HepG2 (cell line): ENCODE data around the gene LRRC8D. TPM values are rescaled to one million over a fixed set of nuclear protein-coding genes. Genes with fewer than 3 reads are reported as not detected.

Experiments
- AKAP8 ChIP-seq: sonication (generic); formaldehyde crosslinking; IDR thresholded peaks from 2 replicates; pipeline ENCODE4 v1.5.1; 2020; ENCODE audit warnings: mild to moderate bottlenecking, missing genetic modification reagents
- ARID5B ChIP-seq: IDR thresholded peaks from 2 replicates; pipeline ENCODE4 v1.4.0; 2020; ENCODE audit warnings: mild to moderate bottlenecking, missing genetic modification reagents
- CC2D1A ChIP-seq: sonication (generic); formaldehyde crosslinking; IDR thresholded peaks from 2 replicates; pipeline ENCODE4 v1.8.1; 2023; ENCODE audit warnings: mild to moderate bottlenecking, missing genetic modification reagents
- CENPX ChIP-seq: sonication (generic); formaldehyde crosslinking; IDR thresholded peaks from 2 replicates; pipeline ENCODE4 v1.9.0; 2021; ENCODE audit warnings: mild to moderate bottlenecking, missing genetic modification reagents, moderate library complexity
- CREM ChIP-seq, 2 experiments: sonication (generic) in 1 of 2; formaldehyde crosslinking in 1 of 2; IDR thresholded peaks; 2 replicates each; pipeline versions ENCODE4 v1.4.0 to v1.6.1; 2016 to 2020; ENCODE audit warnings: antibody characterized with exemption in 1 of 2, mild to moderate bottlenecking in 1 of 2, missing genetic modification reagents in 1 of 2
- DMAP1 ChIP-seq: IDR thresholded peaks from 2 replicates; pipeline ENCODE4 v1.6.1; 2016
- DPF2 ChIP-seq: sonication (generic); formaldehyde crosslinking; IDR thresholded peaks from 2 replicates; pipeline ENCODE4 v1.4.0; 2020; ENCODE audit warnings: mild to moderate bottlenecking, low read depth, missing genetic modification reagents, borderline replicate concordance
- DRAP1 ChIP-seq: IDR thresholded peaks from 2 replicates; pipeline ENCODE4 v1.6.1; 2016; ENCODE audit warnings: missing genetic modification reagents, missing compliant biosample characterization
- GATAD2A ChIP-seq: IDR thresholded peaks from 2 replicates; pipeline ENCODE4 v1.6.1; 2016
- HMGA1 ChIP-seq: sonication (generic); formaldehyde crosslinking; conservative IDR thresholded peaks from 2 replicates; pipeline ENCODE4 v1.4.0; 2020; ENCODE audit warnings: missing genetic modification reagents
- HNF1B ChIP-seq: sonication (generic); formaldehyde crosslinking; IDR thresholded peaks from 2 replicates; pipeline ENCODE4 v1.5.1; 2020; ENCODE audit warnings: mild to moderate bottlenecking, moderate library complexity, missing genetic modification reagents
- KMT2B ChIP-seq: IDR thresholded peaks from 2 replicates; pipeline ENCODE4 v1.6.1; 2016; ENCODE audit warnings: missing genetic modification reagents, missing compliant biosample characterization
- MAFF ChIP-seq: IDR thresholded peaks from 2 replicates; pipeline ENCODE4 v1.6.1; 2011; ENCODE audit warnings: low read depth, low read length, improper control_type of control experiment
- MYPOP ChIP-seq: sonication (generic); formaldehyde crosslinking; IDR thresholded peaks from 2 replicates; pipeline ENCODE4 v1.8.1; 2023; ENCODE audit warnings: mild to moderate bottlenecking, moderate library complexity, missing genetic modification reagents
- NFRKB ChIP-seq: fragments of 450-650 bp; IDR thresholded peaks from 2 replicates; pipeline ENCODE4 v1.6.1; 2017
- POLR2A ChIP-seq, 2 experiments: IDR thresholded peaks; 2 replicates each; pipeline ENCODE4 v1.6.1; 2011; ENCODE audit warnings: low read depth in 2 of 2, low read length in 2 of 2, mild to moderate bottlenecking in 1 of 2, moderate library complexity in 1 of 2; ENCODE audit not compliant: insufficient read depth in 1 of 2
- REST ChIP-seq, 2 experiments: IDR thresholded peaks; 2 replicates each; pipeline ENCODE4 v1.6.1; 2011 to 2012; ENCODE audit warnings: low read length in 2 of 2, borderline replicate concordance in 1 of 2, low read depth in 1 of 2, mild to moderate bottlenecking in 1 of 2, moderate library complexity in 1 of 2
- THAP11 ChIP-seq: IDR thresholded peaks from 2 replicates; pipeline ENCODE4 v1.6.1; 2016; ENCODE audit warnings: missing biosample characterization, missing genetic modification reagents
- TSC22D2 ChIP-seq: sonication (generic); formaldehyde crosslinking; IDR thresholded peaks from 2 replicates; pipeline ENCODE4 v1.5.1; 2020; ENCODE audit warnings: missing genetic modification reagents, mild to moderate bottlenecking, borderline replicate concordance
- ZFP1 ChIP-seq: IDR thresholded peaks from 2 replicates; pipeline ENCODE4 v1.6.1; 2016
- polyA plus RNA-seq, 8 experiments: library from polyadenylated mRNA; depleted of rRNA in 3 of 8; stranded (reverse) in 7 of 8; unstranded in 1 of 8; fragments of >200 nt; fragmentation: Illumina TruSeq in 4 of 8; extraction: Trizol in 4 of 8; gene quantifications; 2 replicates each; pipeline versions ENCODE4 v1.2.1 to v1.2.3, GENCODE V29; 2011 to 2016; ENCODE audit warnings: low read depth in 4 of 8, missing spikeins in 1 of 8, mixed read lengths in 1 of 8; ENCODE audit not compliant: insufficient read depth in 1 of 8
- total RNA-seq, 5 experiments: library from RNA; depleted of rRNA; stranded (reverse); fragments of >200 nt; fragmentation: Illumina TruSeq; extraction: Trizol; gene quantifications; 2 replicates each; pipeline ENCODE4 v1.2.3, GENCODE V29; 2016; ENCODE audit warnings: low read depth in 1 of 5

LRRC8D gene
- total and polyA plus RNA-seq, 2 of the 13 experiments (the other 11 are each of a cell fraction or from before 2014, with no cell fraction given) = 29.9 to 45.5 TPM

GRCh38 chr1:89836252-89837035 is 15.6 kb downstream of the LRRC8D start (continued):
- TF ChIP-seq ARID5B (CRISPR knock-in tag) = peak; percentile 85
- no peak for TF ChIP-seq HNF1B (CRISPR knock-in tag)
- peak; percentile 68 for TF ChIP-seq CREM (IDR thresholded peaks at IDR 0.05)
- no peak for TF ChIP-seq CREM (CRISPR knock-in tag; IDR thresholded peaks at IDR 0.05)
- TF ChIP-seq DRAP1 (CRISPR knock-in tag) = peak; percentile 31; the same call in 1 of the 2 replicates
- TF ChIP-seq TSC22D2 (CRISPR knock-in tag) = 0 out of 2 replicates have a peak, but pooled peaks have one; percentile 35
- TF ChIP-seq MYPOP (CRISPR knock-in tag) = no peak
- TF ChIP-seq DPF2 = peak; percentile 33
- peak in 1 of 2 experiments; percentile 36; a peak in 1 of 4 replicates for TF ChIP-seq POLR2A (IDR thresholded peaks at IDR 0.05; ENCODE audit: insufficient read depth in 1 of 2, low read depth in 2 of 2, low read length in 2 of 2)
- no peak for TF ChIP-seq NFRKB
- 0 out of 2 replicates have a peak, but pooled peaks have one; percentile 27 for TF ChIP-seq THAP11 (CRISPR knock-in tag)
- no peak for TF ChIP-seq CC2D1A (CRISPR knock-in tag)
- TF ChIP-seq CENPX (CRISPR knock-in tag) = no peak
- no peak for TF ChIP-seq AKAP8
- no peak for TF ChIP-seq KMT2B (CRISPR knock-in tag)
- no peak for TF ChIP-seq ZFP1 (CRISPR knock-in tag)
- peak; percentile 64 for TF ChIP-seq GATAD2A (CRISPR knock-in tag)
- 0 out of 2 replicates have a peak, but pooled peaks have one; percentile 31 for TF ChIP-seq DMAP1 (CRISPR knock-in tag)
- TF ChIP-seq MAFF = 0 out of 2 replicates have a peak, but pooled peaks have one; percentile 4
- no peak for TF ChIP-seq REST (IDR thresholded peaks at IDR 0.05; ENCODE audit: borderline replicate concordance in 1 of 2, low read depth in 1 of 2, low read length in 2 of 2)
- no peak for TF ChIP-seq HMGA1 (CRISPR knock-in tag)
